CD4-positive, alpha-beta T cell treated with Interleukin-6 for 4 hours (primary cell): ENCODE measurements around the gene ROMO1.
"Not testable (repeated sequence)": the region's sequence is repeated elsewhere in the genome, so short reads cannot be mapped to it uniquely, and the experiment has no call there.

Experiments
- DNase-seq: peaks from one replicate; pipeline ENCODE4 v3.0.0-alpha.2; 2020; ENCODE audit warnings: mixed read lengths

ROMO1 gene

GRCh38 chr20:35732644-35732982 is 33.4 kb downstream of the ROMO1 start:
- DNase-seq = no peak

GRCh38 chr20:35734374-35734773 is 35.2 kb downstream of the ROMO1 start:
- DNase-seq = no peak

DNA sequence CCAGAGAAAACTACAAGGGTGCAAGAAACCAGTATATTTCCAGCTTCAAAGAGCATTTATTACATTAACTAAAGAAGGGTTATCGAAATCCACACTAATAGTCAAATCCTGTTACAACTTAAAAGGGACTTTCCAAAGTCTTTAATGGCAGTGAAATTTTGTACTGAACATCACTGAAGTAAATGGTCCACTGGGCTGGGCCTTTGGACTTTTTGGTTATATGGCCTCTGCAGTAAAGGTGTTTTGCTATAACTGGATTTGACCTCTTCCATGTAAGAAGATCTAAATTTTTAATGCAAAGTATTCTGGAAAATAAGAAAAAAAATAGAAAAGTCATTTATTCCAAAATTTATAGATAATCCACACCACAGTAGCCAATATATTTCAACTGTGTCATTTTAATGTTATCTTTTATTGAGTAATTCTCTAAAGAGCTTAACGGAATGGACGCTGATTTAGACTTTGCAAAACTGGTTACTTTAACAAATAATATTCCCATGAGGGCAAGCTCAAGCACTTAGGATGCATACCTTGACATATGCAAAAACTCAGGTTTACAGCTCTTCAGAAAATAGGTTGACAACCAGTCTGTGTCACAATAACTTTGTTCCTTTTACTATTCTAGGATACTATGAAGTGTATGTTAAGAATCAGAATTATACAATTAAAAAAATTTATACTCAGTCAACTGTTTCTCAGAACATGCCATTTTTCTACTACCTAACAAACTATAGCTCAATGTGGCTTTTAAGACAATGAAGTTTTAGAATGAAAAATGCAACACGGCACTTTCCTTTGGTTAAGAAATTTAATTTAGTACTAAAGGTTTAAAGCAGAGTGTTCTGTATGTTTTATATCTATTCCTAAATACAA is 35.8 kb downstream of the ROMO1 start:
- no peak for DNase-seq

GRCh38 chr20:35735826-35736470 is 36.7 kb downstream of the ROMO1 start:
- DNase-seq = no peak

DNA sequence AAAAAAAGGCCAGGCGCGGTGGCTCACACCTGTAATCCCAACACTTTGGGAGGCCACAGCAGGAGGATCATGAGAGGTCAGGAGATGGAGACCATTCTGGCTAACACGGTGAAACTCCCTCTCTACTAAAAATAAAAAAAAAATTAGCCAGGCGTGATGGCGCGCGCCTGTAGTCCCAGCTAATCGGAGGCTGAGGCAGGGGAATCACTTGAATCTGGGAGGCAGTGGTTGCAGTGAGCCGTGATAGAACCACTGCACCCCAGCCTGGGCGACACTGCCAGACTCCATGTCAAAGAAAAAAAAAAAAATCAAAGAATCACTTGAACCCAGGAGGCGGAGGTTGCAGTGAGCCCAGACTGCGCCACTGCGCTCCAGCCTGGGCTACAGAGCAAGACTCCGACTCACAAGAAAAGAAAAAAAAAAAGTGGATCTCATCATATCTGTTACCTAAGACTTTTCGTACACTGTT is 38.7 kb downstream of the ROMO1 start:
- no peak for DNase-seq

DNA sequence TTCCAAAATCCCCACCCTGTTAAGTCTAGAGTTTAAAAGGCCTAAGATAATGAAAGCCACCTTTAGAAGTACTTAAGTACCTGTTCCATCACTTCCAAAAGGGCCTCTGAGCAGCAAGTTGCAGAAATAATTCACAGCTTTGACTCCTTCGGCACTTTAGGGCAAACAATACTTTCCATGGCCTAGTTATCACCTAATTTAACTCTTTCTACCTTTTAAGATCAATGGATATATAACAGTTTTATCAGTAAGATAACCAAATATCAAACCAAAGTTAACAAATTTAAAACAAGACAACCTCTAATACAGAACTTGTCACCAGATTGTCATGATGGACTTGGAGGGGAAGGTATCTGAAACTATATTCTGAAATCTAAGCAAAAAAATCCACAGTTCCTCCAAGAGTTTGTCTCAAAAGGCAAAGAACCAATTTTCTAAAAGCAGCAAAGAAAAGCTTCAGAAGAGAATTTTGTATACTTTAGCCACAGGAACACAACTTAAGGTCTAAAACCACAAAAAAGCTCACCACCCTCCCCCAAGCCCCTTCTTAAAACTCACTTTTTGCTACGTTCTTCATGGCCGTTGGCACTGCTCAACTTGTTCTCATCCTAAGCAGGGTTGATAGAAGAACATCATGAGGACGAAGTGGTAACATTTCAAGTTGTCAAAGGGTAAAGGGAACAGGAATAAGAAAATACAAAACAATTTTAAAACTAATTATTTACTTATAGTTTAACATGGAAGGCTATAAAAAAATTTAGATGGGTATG is 39.4 kb downstream of the ROMO1 start:
- no peak for DNase-seq

GRCh38 chr20:35739294-35740163 is 40.3 kb downstream of the ROMO1 start:
- no peak for DNase-seq

DNA sequence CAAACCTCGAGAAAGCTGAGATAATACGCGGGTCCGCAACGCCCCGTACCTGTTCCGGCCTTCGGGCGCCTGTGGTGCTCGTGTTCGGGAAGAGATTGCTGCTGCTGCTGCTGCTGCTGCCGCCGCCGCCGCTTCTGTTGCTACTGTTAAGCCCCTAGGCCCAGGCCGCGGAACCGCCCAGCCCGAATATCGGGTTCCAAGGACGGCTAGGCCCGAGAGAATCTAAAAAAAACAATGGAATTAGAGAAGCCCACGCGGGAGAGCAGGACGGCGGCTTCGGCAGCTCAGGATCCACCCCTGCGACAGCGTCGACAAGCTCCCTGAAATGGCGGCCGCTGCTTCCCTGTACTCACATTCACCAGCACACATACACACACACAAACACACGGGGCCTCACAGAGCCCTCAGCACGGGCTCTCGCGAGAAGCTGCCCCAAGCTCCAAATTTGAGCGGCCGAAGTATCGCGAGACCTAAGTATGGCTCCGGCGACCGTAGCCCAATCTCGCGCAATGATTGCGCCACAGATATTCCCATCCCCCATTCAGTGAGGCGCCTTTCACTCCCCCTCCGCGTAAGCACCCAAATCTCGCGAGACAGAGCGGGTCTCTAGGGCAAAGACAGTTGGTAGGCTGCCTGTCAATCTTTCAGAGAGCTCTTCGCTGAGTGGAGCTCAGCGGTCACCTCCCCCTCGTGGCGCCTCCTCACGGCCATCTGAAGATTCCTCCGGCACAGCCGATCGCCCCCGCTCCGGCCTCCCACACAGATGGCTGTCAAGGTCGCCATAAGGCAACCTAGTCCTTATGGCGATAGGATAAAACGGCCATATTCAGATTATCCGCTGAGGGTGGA is 42.9 kb downstream of the ROMO1 start, which contains the start of gene RBM39:
Gene RBM39 (minus strand): TSS at position 369 of the 849 bp plus-strand sequence. CDS start 1,386 bp downstream, outside the sequence.
- peak; percentile 99 for DNase-seq

GRCh38 chr20:35742741-35743523 is 43.7 kb downstream of the ROMO1 start:
- DNase-seq = no peak

DNA sequence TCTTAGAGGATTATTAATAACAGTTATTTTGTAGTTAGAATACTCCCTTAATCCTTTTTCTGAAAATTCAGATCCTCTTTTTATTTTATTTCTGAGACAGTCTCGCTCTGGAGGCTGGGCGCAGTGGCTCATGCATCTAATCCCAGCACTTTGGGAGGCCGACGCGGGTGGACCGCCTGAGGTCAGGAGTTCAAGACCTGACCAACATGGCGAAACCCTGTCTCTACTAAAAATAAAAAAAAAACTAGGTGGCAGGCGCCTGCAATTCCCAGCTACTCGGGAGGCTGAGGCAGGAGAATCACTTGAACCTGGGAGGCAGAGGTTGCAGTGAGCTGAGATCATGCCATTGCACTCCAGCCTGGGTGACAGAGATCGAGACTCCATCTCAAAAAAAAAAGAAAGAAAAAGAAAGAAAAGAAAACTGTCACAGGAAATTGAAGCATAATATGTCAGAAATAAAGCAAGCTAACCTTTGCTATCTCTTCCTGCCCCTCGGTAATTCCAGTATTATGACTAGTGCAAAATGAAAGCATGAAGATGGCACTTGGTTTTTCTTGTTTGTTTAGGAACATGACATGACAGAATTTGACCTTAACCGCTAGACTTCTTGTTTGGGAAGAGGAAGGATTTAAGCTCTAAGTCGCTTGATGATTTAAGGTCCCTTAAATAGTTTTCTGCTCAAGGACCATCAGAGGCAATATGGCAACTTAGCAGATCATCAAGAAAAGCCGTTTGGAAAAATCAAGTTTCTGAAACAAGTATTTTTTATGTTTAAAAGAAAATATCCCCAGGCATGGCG is 44.7 kb downstream of the ROMO1 start:
- peak; percentile 18 for DNase-seq

DNA sequence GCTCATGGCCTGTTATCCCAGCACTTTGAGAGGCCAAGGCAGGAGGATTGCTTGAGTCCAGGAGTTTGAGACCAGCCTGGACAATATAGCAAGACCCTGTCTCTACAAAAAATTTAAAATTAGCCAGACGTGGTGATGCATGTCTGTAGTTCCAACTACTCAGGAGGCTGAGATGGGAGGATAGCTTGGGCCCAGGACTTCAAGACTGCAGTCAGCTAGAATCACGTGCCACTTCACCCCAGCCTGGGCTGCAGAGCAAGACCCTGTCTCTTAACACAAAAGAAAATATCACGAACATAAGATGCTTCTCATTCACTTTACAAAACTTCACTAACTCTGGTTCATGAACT is 45.3 kb downstream of the ROMO1 start:
- not testable (repeated sequence) for DNase-seq
